GM23338 (cell line): ENCODE data around the gene RPLP2. TPM values are rescaled to one million over a fixed set of nuclear protein-coding genes. Genes with fewer than 3 reads are reported as not detected.

ENCODE experiments used
- ATAC-seq: fragments of 200-7000 bp; cut with Tn5 transposase; 3 replicates; pipeline ENCODE4 v1.9.1; 2020
- DNase-seq: peaks from one replicate; pipeline ENCODE4 v3.0.0-alpha.2; 2015; ENCODE audit warnings: low spot score
- H2AFZ ChIP-seq: fragments of 200-600 bp; sonication (generic); 2 replicates; pipeline ENCODE4 v1.8.0; 2016; ENCODE audit warnings: antibody characterized with exemption, mild to moderate bottlenecking, moderate library complexity
- H3F3A ChIP-seq: fragments of 200-600 bp; sonication (generic); replicated peaks from 2 replicates; pipeline ENCODE4 v1.8.0; 2017; ENCODE audit warnings: antibody characterized with exemption, mixed run types, low read depth
- H3K27ac ChIP-seq: fragments of 200-600 bp; sonication (generic); 2 replicates; pipeline ENCODE4 v1.6.1; 2016; ENCODE audit warnings: low read depth
- H3K27me3 ChIP-seq: fragments of 200-600 bp; sonication (generic); 2 replicates; pipeline ENCODE4 v1.8.0; 2016; ENCODE audit warnings: mild to moderate bottlenecking, mixed run types, moderate library complexity; ENCODE audit not compliant: insufficient read depth
- H3K36me3 ChIP-seq: fragments of 200-600 bp; sonication (generic); 2 replicates; pipeline ENCODE4 v1.8.0; 2016; ENCODE audit warnings: mild to moderate bottlenecking; ENCODE audit not compliant: insufficient read depth
- H3K4me1 ChIP-seq: fragments of 200-600 bp; sonication (generic); 2 replicates; pipeline ENCODE4 v1.8.0; 2016; ENCODE audit warnings: mild to moderate bottlenecking, moderate library complexity; ENCODE audit not compliant: insufficient read depth
- H3K4me2 ChIP-seq: fragments of 200-600 bp; sonication (generic); 2 replicates; pipeline ENCODE4 v1.7.1; 2017; ENCODE audit warnings: mixed run types
- H3K4me3 ChIP-seq: fragments of 200-600 bp; sonication (generic); 2 replicates; pipeline ENCODE4 v1.6.1; 2016; ENCODE audit warnings: mixed run types
- H3K79me2 ChIP-seq: fragments of 200-600 bp; sonication (generic); replicated peaks from 2 replicates; pipeline ENCODE4 v1.8.0; 2017; ENCODE audit warnings: mild to moderate bottlenecking; ENCODE audit not compliant: insufficient read depth
- H3K9me2 ChIP-seq: fragments of 200-600 bp; sonication (generic); 2 replicates; pipeline ENCODE4 v1.8.0; 2017; ENCODE audit not compliant: insufficient read depth
- H4K20me1 ChIP-seq: fragments of 200-600 bp; sonication (generic); replicated peaks from 2 replicates; pipeline ENCODE4 v1.8.0; 2017; ENCODE audit warnings: mild to moderate bottlenecking; ENCODE audit not compliant: insufficient read depth
- H3K27ac Mint-ChIP-seq: 2 replicates; pipeline ENCODE4 v1.8.0; 2020; ENCODE audit warnings: inconsistent platforms, mild to moderate bottlenecking, moderate library complexity, mixed read lengths
- H3K27me3 Mint-ChIP-seq: 3 replicates; pipeline ENCODE4 v1.8.0; 2022; ENCODE audit warnings: low read depth, mild to moderate bottlenecking, moderate library complexity, mixed read lengths, inconsistent platforms; ENCODE audit not compliant: insufficient read depth, poor library complexity
- H3K36me3 Mint-ChIP-seq: 3 replicates; pipeline ENCODE4 v1.8.0; 2021; ENCODE audit warnings: low read depth, mild to moderate bottlenecking, inconsistent platforms, moderate library complexity, mixed read lengths
- H3K4me1 Mint-ChIP-seq: 3 replicates; pipeline ENCODE4 v1.8.0; 2020; ENCODE audit warnings: mild to moderate bottlenecking, inconsistent platforms, mixed read lengths
- H3K4me3 Mint-ChIP-seq: 3 replicates; pipeline ENCODE4 v1.8.0; 2021; ENCODE audit warnings: moderate library complexity, mild to moderate bottlenecking, inconsistent platforms, mixed read lengths
- H3K9me3 Mint-ChIP-seq: 3 replicates; pipeline ENCODE4 v1.8.0; 2020; ENCODE audit warnings: moderate library complexity, mild to moderate bottlenecking, inconsistent platforms, mixed read lengths
- CREB1 ChIP-seq: fragments of 250-450 bp; sonication (Bioruptor Pico); IDR thresholded peaks from 2 replicates; pipeline ENCODE4 v1.5.0; 2020; ENCODE audit warnings: low read depth, mild to moderate bottlenecking, moderate library complexity
- ETS1 ChIP-seq: IDR thresholded peaks from 2 replicates; pipeline ENCODE4 v1.6.1; 2016; ENCODE audit warnings: antibody characterized with exemption
- EZH2 ChIP-seq: fragments of 200-600 bp; sonication (generic); IDR thresholded peaks from one replicate; pipeline ENCODE4 v1.8.0; 2017; ENCODE audit warnings: antibody characterized with exemption, mild to moderate bottlenecking, low read depth; ENCODE audit not compliant: unreplicated experiment
- EZH2phosphoT487 ChIP-seq: fragments of 200-600 bp; sonication (generic); IDR thresholded peaks from one replicate; pipeline ENCODE4 v1.8.1; 2018; ENCODE audit warnings: antibody characterized with exemption; ENCODE audit not compliant: unreplicated experiment
- JUNB ChIP-seq: IDR thresholded peaks from one replicate; pipeline ENCODE4 v1.6.1; 2016; ENCODE audit warnings: antibody characterized with exemption; ENCODE audit not compliant: unreplicated experiment
- NANOG ChIP-seq: IDR thresholded peaks from 2 replicates; pipeline ENCODE4 v1.6.1; 2016; ENCODE audit warnings: antibody characterized with exemption, borderline replicate concordance
- POLR2AphosphoS5 ChIP-seq: IDR thresholded peaks from 2 replicates; pipeline ENCODE4 v1.6.1; 2016; ENCODE audit warnings: antibody characterized with exemption, low read depth
- STAT1 ChIP-seq: IDR thresholded peaks from one replicate; pipeline ENCODE4 v1.6.1; 2016; ENCODE audit warnings: antibody characterized with exemption; ENCODE audit not compliant: unreplicated experiment
- ZNF114 ChIP-seq: fragments of 250-450 bp; sonication (Bioruptor Pico); IDR thresholded peaks from 2 replicates; pipeline ENCODE4 v1.5.0; 2020; ENCODE audit warnings: mild to moderate bottlenecking, moderate library complexity
- ZNF331 ChIP-seq: fragments of 250-450 bp; sonication (Bioruptor Pico); IDR thresholded peaks from 2 replicates; pipeline ENCODE4 v1.5.0; 2020; ENCODE audit warnings: low read depth, mild to moderate bottlenecking, moderate library complexity
- ZNF462 ChIP-seq: fragments of 250-450 bp; sonication (Bioruptor Pico); IDR thresholded peaks from 2 replicates; pipeline ENCODE4 v1.5.0; 2020; ENCODE audit warnings: mild to moderate bottlenecking, moderate library complexity
- polyA plus RNA-seq: library from polyadenylated mRNA; unstranded; fragments of >200 nt; fragmentation: Nextera tagmentation; extraction: Ambion mirVana; gene quantifications from 2 replicates; pipeline ENCODE4 v1.2.1, GENCODE V29; 2016
- total RNA-seq: library from RNA; depleted of rRNA; stranded (reverse); fragments of >200 nt; shearing (Covaris generic); gene quantifications from 2 replicates; pipeline ENCODE4 v1.2.3, GENCODE V29; 2014
- TF ChIP-seq, protein P1 (sequence below), 2 experiments: fragments of 200-600 bp in 1 of 2; sonication (generic) in 1 of 2; conservative IDR thresholded peaks; 2 replicates each; pipeline versions ENCODE4 v1.5.1 to v1.6.1; 2016 to 2017; ENCODE audit warnings: antibody characterized with exemption in 2 of 2, low read depth in 2 of 2, mild to moderate bottlenecking in 2 of 2, moderate library complexity in 1 of 2
- TF ChIP-seq, protein P2 (sequence below): IDR thresholded peaks from one replicate; pipeline ENCODE4 v1.6.1; 2018; ENCODE audit warnings: antibody characterized with exemption; ENCODE audit not compliant: unreplicated experiment

RPLP2 gene
- total and polyA plus RNA-seq, 2 experiments from 2014 or later: 518 to 1,782 TPM

DNA sequence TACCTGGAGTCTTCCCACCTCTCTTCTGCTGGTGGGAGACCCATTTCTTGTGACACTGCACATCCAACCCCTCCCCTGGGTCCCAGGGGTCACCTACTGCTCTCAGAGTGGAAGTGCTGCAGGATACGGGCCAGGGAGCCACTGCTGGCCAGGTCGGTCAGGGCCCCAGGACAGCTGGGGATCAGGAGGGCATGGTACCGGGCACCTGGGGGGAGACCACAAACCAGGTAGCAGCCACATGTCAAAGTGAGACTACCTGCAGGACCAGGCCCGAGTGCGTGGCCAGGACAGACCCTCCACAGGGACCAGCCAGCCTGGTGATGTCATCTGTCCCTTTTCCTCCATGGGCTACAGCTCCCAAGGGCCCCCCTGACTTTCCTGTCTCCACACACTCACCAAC, 36.3 kb upstream of the RPLP2 start:
- DNase-seq (no peak), ATAC-seq (no peak)
- Mint-ChIP-seq H3K9me3 (no peaks in the 10 kb centered on the region), H3K27ac (no peak overlapping the region), H3K36me3 (peaks cover 27% of the 10 kb centered on the region), H3K4me3 (no peak overlapping the region), H3K4me1 (peaks cover 10% of the 10 kb centered on the region), H3K27me3 (peaks cover 14% of the 10 kb centered on the region)
- peaks cover 11% of the 10 kb centered on the region; the same call in 1 of the 2 replicates for H3K4me1 ChIP-seq
- peaks cover 5% of the 10 kb centered on the region; the same call in 1 of the 2 replicates for H3K36me3 ChIP-seq
- H2AFZ ChIP-seq: no peak overlapping the region
- no peak overlapping the region for H3K4me2 ChIP-seq
- H3K9me2 ChIP-seq: no peaks in the 10 kb centered on the region
- H3K27ac ChIP-seq: no peak overlapping the region
- no peak for TF ChIP-seq POLR2AphosphoS5
- TF ChIP-seq CREB1 (CRISPR knock-in tag): no peak
- TF ChIP-seq STAT1: no peak
- TF ChIP-seq, protein P1, sequence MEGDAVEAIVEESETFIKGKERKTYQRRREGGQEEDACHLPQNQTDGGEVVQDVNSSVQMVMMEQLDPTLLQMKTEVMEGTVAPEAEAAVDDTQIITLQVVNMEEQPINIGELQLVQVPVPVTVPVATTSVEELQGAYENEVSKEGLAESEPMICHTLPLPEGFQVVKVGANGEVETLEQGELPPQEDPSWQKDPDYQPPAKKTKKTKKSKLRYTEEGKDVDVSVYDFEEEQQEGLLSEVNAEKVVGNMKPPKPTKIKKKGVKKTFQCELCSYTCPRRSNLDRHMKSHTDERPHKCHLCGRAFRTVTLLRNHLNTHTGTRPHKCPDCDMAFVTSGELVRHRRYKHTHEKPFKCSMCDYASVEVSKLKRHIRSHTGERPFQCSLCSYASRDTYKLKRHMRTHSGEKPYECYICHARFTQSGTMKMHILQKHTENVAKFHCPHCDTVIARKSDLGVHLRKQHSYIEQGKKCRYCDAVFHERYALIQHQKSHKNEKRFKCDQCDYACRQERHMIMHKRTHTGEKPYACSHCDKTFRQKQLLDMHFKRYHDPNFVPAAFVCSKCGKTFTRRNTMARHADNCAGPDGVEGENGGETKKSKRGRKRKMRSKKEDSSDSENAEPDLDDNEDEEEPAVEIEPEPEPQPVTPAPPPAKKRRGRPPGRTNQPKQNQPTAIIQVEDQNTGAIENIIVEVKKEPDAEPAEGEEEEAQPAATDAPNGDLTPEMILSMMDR (conservative IDR thresholded peaks at IDR 0.05; ENCODE audit: low read depth in 2 of 2): no peak
- no peak for TF ChIP-seq JUNB
- no peak for TF ChIP-seq ZNF114 (CRISPR knock-in tag)
- TF ChIP-seq ZNF331 (CRISPR knock-in tag): no peak
- TF ChIP-seq EZH2: no peak
- no peak for TF ChIP-seq NANOG
- no peak for TF ChIP-seq EZH2phosphoT487
- TF ChIP-seq ZNF462 (CRISPR knock-in tag): no peak
- TF ChIP-seq ETS1: no peak
- TF ChIP-seq, protein P2, sequence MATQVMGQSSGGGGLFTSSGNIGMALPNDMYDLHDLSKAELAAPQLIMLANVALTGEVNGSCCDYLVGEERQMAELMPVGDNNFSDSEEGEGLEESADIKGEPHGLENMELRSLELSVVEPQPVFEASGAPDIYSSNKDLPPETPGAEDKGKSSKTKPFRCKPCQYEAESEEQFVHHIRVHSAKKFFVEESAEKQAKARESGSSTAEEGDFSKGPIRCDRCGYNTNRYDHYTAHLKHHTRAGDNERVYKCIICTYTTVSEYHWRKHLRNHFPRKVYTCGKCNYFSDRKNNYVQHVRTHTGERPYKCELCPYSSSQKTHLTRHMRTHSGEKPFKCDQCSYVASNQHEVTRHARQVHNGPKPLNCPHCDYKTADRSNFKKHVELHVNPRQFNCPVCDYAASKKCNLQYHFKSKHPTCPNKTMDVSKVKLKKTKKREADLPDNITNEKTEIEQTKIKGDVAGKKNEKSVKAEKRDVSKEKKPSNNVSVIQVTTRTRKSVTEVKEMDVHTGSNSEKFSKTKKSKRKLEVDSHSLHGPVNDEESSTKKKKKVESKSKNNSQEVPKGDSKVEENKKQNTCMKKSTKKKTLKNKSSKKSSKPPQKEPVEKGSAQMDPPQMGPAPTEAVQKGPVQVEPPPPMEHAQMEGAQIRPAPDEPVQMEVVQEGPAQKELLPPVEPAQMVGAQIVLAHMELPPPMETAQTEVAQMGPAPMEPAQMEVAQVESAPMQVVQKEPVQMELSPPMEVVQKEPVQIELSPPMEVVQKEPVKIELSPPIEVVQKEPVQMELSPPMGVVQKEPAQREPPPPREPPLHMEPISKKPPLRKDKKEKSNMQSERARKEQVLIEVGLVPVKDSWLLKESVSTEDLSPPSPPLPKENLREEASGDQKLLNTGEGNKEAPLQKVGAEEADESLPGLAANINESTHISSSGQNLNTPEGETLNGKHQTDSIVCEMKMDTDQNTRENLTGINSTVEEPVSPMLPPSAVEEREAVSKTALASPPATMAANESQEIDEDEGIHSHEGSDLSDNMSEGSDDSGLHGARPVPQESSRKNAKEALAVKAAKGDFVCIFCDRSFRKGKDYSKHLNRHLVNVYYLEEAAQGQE: no peak
- peaks cover 4% of the 10 kb centered on the region; the same call in 1 of the 2 replicates for H3F3A ChIP-seq
- H3K4me3 ChIP-seq: no peak overlapping the region
- H3K79me2 ChIP-seq: peaks cover 40% of the 10 kb centered on the region
- H4K20me1 ChIP-seq: peaks cover 24% of the 10 kb centered on the region
- no peaks in the 10 kb centered on the region for H3K27me3 ChIP-seq
